GM19025 (cell line): Measurements from ENCODE around the gene NEDD4L.

Source experiments
- ATAC-seq: cut with Tn5 transposase; IDR thresholded peaks from one replicate; pipeline ENCODE4 v1.9.1; 2021; ENCODE audit warnings: mild to moderate bottlenecking, low read depth, moderate library complexity; ENCODE audit not compliant: unreplicated experiment

Gene NEDD4L

GRCh38 chr18:58201268-58201667 is 157.2 kb downstream of the NEDD4L start:
- no peak for ATAC-seq

DNA sequence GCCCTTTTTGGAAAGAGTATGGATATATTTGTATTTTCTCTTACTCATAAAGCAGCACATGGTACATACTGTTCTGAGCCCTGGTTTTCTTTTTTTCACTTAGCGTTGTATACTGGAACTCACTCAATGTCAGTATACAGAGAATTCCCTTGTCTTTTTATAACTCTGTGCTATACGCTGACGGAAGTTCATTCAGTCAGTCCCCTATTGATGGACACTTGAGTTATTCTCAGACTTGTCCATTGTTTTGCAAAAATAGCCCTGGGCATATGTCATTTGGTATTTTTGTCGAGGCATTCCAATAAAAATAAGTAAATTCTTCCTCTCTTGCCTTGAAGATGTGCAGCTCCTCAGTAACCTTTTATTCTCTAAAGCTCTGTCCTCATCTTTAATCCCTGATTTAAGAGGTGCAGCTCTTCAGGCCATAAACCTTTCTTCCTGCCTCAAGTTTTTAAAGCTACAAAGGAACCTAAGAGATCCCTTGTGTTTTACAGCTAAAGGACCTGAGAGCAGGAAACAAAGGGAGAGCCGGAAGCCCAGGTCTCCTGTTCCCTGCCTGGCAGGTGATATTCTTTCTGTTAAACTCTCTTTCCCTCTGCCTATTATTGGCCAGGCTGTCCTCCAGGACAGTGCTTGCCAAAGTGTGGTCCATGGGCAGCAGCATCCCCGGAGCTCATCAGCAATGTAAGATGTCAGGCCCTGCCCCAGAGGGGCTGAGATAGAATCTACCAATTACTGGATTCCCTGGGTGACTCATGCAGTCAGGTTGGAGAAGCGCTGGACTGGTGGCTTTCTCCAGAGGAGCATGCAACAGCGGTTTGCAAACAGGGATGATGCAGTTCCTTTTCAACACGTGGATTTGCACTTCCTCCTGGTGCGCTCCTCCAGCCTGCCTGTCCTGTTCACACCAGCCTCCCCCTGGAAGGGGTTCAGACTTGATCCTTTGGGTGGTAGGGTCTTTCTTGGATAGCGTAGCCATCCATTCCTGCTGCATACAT is 158.0 kb downstream of the NEDD4L start:
- no peak for ATAC-seq

DNA sequence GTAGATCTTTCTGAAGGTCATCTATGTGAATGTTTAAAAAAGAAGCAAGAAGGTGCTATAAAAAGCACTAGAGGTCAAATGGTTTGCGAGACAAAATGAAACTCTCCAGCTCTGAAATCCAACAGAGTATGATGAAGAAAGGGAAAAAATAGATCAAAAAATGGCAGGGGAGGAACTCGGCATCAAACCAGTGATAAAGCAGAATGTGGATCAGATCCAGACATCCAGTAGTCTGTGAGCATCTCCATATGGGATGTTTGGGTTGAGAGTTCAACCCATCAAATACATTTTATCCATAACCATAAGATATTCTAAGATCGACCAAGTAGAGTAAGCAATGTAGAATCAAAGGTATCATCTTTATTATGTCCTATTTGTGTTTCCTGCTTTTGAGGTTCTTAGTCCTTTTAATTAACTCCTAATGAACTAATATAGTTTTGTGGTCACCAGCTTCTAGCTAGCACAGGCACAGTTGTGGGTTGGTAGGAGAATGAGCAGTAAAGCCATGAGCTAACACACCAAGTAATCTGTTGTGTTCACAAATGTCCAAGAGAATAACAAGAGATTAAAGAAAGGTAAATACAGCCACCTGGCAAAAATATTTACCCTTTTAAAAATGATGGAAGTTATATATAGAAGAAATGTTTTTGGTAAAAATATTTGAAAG is 160.9 kb downstream of the NEDD4L start:
- ATAC-seq: no peak

DNA sequence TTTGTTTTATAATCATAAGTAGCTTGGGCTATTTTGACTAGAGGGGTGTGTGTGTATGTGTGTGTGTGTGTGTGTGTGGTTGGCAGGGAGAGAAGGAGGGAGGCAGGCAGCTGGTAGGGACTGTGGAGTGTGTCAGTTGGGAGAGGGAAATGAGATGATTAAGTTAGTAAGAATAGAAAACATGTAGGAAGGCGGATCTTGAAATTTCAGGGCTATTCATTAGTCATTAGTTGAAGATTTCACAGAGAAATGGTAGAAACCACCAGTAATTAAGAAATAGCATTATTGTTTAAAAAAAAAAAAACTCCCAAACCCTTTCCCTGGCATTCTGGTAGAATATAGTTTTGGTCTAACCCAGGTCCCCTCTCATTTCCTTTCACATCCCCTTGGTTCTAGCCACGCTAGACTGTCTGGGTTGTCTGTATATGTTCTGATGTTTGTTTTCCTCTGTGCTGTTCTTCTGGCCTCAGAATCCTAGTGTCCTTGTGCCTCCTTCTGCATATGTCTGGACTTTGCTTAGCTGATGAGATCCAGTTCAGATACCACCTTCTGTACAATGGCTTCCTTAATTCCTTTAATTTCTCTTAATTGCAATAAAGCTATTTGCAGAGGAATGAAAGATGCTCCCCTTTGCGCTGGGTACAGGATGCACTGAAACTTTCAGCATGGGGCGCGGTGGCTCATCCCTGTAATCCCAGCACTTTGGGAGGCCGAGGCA is 161.6 kb downstream of the NEDD4L start:
- no peak for ATAC-seq

GRCh38 chr18:58207520-58208152 is 163.6 kb downstream of the NEDD4L start:
- no peak for ATAC-seq

DNA sequence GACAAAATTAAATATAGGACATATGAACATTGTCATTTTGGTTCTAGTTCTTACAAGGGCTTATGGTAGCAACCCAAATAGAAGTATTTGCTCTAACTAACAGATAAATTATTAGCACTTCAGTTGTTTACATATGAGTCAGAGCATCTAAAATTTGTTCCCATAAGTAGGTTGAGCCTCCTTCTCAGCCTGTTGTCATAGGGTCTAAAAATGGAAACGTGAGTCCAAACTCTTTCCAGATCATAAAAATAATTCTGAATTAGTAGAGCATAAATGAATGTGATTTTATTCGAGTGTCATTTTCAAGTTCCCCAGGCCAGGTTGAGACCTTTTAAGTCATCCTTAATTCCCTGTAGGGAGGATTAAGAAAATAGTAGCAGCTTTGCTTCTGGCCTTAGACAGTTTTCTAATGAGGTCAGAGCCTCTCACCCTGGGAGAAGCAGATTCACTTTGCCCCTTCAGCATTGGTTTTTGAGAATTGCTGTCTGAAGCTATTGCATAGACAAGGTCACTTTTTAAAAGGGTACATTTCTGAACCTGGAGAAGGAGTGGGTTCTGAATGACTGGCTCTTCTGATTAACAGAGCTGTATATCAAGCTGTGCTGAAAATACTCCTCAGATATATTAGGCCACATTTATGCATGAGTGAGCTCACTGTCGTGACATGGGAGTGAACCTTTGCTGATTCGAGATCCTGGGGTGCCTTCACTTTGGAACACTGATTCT is 164.3 kb downstream of the NEDD4L start:
- no peak for ATAC-seq

- ATAC-seq: no peak
Measured at GRCh38 chr18:58209326-58209725, 165.3 kb downstream of the NEDD4L start.

DNA sequence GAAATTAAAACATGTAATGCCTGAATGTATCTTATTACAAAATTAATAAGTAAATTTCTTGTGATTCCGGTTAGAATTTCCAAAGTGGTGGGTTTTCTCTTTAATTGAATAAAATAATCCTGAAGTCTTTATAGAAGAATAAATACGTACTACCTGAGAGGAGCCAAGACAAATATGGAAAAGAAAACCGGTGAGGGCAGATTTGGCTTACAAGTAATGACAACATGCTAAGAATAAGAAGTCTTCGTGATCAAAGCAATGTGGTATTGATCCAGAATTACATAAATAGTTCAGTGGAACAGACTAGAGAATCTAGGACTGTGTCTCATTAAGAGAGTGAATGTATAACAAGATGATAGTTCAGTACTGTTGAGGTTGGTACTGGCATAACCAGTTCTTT is 167.5 kb downstream of the NEDD4L start:
- ATAC-seq: no peak

DNA sequence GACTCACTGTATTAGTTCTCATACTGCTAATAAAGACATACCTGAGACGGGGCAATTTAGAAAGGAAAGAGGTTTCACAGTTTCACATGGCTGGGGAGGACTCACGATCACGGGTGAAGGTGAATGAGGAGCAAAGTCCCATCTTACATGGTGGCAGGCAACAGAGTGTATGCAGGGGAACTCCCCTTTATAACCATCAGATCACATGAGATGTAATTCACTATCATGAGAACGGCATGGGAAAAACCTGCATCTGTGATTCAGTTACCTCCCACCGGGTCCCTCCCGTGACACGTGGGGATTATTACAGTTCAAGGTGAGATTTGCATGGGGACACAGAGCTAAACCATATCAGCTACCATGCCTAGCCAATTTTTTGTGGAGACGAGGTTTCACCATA is 168.2 kb downstream of the NEDD4L start:
- ATAC-seq: peak; percentile 61

DNA sequence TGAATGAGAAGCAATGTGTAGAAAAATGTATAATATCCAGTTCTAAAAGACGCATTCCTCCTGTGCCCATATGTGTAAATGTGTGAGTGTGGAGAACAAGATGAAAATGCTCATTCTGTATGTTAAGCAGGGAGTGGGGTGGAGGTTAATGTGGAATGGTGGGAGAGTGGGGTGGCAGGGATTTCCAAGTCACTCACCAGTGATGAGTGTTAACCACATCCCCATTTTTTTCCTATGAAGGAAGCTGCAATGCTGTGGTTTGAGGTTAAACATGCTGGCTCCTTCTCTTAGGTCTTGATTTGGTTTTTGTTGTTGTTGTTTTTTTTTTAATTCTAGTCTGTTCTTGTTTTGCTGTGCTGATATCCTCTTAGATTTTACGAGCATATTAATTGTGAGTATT is 169.4 kb downstream of the NEDD4L start:
- ATAC-seq: no peak

DNA sequence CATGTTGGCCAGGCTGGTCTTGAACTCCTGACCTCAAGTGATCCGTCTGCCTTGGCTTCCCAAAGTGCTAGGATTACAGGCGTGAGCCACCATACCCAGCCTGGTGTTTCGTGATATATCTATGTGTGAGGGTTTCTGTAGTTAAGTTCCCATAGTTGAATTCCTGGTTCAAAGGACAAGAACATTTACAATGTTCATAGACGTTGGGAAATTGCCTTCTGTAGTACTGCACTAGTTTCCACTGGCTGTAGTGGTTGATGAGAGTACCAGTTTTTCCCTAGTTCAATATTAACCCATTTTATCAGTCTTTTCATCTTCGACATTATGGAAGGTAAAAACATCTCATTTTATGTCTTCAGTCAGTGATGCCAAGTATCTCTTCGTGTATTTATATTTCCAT is 171.0 kb downstream of the NEDD4L start:
- no peak for ATAC-seq

- no peak for ATAC-seq
Measured at GRCh38 chr18:58216071-58216481, 172.1 kb downstream of the NEDD4L start.

DNA sequence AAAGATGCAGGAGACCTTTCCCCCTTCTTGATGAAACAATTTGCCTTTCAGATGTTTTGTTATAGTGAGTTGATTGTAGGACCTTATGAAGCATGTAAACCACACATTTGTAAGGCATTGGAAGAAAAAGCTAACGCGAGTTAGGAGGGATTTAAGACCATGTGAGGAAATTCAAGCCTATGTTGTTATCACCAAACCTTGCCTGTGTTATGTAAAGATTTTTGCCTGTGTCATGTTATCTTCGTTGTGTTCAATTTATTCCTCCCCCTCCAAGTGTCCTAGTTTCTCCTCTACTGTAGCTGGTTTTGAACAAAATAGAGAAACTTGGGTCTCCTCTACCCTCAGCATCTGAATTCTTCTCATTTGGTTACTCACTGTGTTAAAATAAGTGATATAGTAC is 173.0 kb downstream of the NEDD4L start:
- ATAC-seq: no peak

GRCh38 chr18:58218117-58218516 is 174.1 kb downstream of the NEDD4L start:
- ATAC-seq: no peak

DNA sequence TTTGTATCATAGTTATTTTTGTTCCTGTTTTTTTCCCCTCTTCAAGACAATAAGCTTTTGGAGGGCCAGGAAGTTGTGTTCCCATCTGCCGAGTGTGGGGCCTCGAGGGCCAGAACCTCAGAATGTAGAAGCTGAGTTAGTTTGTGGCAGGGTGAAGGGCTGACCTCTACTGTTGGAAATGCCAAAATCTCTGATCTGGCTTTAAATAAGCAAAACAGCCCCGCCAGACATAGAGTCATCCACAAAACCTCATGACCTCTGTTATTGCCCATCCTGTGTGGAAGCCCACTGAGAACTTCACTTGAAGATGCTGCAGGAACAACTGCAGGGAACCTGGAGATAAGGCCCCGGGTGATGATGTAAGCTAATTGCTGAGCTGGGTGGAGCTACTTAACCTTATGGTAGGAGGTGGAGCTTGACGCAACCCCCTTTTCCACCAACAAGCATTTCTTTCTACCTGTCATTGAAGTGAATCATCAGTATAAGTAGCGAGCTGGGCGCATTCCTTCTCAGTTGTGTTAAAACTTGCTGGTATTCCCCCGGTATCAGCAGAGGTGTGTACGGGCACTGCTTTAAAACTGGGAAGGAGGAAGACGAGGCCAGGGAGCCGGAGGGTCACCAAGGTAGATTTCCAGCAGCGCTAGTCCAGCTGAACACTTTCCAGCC is 177.2 kb downstream of the NEDD4L start:
- no peak for ATAC-seq

DNA sequence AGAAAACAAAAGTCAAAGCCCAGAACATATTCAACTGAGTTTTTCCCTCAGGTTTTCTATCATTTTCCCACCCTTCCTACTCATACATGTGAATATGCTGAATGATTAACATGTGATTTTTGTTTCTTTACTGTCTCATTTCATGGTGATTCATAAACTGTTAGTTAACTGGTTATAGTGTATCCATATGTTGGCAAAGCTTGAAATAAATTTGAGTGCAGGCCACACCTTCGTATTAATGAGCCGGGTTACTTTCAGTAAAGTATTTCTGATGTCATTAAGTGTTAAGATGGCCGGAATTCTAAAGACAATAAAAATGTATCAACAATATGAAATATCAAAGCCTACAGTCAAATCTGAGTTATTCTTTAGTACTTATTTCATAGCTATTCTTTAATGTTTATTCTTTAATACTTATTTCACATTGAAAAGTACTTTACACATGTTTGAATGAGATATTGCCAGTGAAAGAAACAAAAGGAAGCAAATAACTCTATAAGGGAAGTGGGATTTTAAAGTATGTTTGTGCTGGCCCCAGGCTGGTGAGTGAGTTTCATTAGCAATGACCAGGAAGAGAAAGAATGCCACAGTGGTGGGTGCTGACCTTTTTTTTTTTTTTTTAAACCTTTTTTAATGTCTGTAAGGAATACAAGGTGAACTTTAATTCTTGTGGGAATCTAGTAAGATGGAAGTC is 178.6 kb downstream of the NEDD4L start:
- ATAC-seq: no peak

- no peak for ATAC-seq
Measured at GRCh38 chr18:58223717-58224424, 179.8 kb downstream of the NEDD4L start.

DNA sequence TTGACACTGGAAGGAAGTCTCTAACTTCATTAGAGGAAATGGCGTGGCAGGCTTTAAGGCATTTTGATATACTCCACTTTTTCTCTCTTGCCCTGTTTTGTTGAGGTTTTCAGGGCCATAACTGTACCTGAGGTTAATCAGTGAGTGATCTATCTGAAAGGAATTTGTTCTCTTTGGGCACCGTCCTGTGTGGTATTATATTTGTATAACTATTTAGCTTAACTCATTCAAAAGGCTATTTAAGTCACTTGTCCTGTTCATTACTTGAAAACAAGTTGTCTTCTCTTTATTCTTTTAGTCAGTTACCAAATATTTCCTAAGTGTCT is 180.4 kb downstream of the NEDD4L start:
- ATAC-seq: no peak
